Cardiac fibroblast (primary cell): ENCODE measurements around the gene ST8SIA6.
A peak's percentile ranks its signal among the peaks of the same experiment; 100 is the strongest.

Experiments
- DNase-seq, 2 donors: peaks; one replicate each; pipeline versions ENCODE4 v3.0.0 to v3.0.0-alpha.2; 2010; ENCODE audit warnings: low read depth in 2 of 2
- H3K4me3 ChIP-seq, 2 donors: replicated peaks in 1 of 2; 1 replicate in 1 of 2; 2 replicates in 1 of 2; pipeline ENCODE4 v1.5.1; 2011; ENCODE audit warnings: low read depth in 2 of 2, low read length in 2 of 2, mild to moderate bottlenecking in 2 of 2, moderate library complexity in 1 of 2
- CTCF ChIP-seq: IDR thresholded peaks from one replicate; pipeline ENCODE4 v1.5.1; 2011; ENCODE audit warnings: low read depth, mild to moderate bottlenecking, low read length, inconsistent platforms

The ST8SIA6 gene

GRCh38 chr10:17422931-17423330, 31.5 kb downstream of the ST8SIA6 start:
- no peak for TF ChIP-seq CTCF

GRCh38 chr10:17418249-17418648, 36.1 kb downstream of the ST8SIA6 start:
- DNase-seq = peak in 1 of 2 donors; percentile 53
- H3K4me3 ChIP-seq = no peak overlapping the region
- TF ChIP-seq CTCF = no peak

More at GRCh38 chr10:17422931-17423330, 31.5 kb downstream of the ST8SIA6 start:
- H3K4me3 ChIP-seq = no peak overlapping the region
- no peak for DNase-seq

GRCh38 chr10:17416442-17417211, 37.8 kb downstream of the ST8SIA6 start:
- no peak for TF ChIP-seq CTCF
- H3K4me3 ChIP-seq = no peak overlapping the region
- DNase-seq = no peak

- H3K4me3 ChIP-seq = no peak overlapping the region
- no peak for TF ChIP-seq CTCF
- DNase-seq = no peak
Measured at GRCh38 chr10:17415046-17415658, 39.2 kb downstream of the ST8SIA6 start.

GRCh38 chr10:17414484-17414883, 39.9 kb downstream of the ST8SIA6 start:
- no peak for DNase-seq
- H3K4me3 ChIP-seq = no peak overlapping the region
- TF ChIP-seq CTCF = no peak

GRCh38 chr10:17413876-17414275, 40.5 kb downstream of the ST8SIA6 start:
- no peak overlapping the region for H3K4me3 ChIP-seq
- no peak for TF ChIP-seq CTCF
- no peak for DNase-seq
